ENCODE measurements around the gene ENAH. TPM values are rescaled to one million over a fixed set of nuclear protein-coding genes. Genes with fewer than 3 reads are reported as not detected.
A peak's percentile ranks its signal among the peaks of the same experiment; 100 is the strongest.

ENAH gene
- total RNA-seq, 1 donor from 2014 or later, result 137 TPM

- Mint-ChIP-seq H3K4me1 (peaks cover 22% of the 10 kb centered on the region), H3K27ac (no peak overlapping the region), H3K9me3 (no peaks in the 10 kb centered on the region), H3K27me3 (ENCODE audit: low read depth) (no peaks in the 10 kb centered on the region), H3K4me3 (no peak overlapping the region), H3K36me3 (no peaks in the 10 kb centered on the region)
- TF ChIP-seq, protein P1, sequence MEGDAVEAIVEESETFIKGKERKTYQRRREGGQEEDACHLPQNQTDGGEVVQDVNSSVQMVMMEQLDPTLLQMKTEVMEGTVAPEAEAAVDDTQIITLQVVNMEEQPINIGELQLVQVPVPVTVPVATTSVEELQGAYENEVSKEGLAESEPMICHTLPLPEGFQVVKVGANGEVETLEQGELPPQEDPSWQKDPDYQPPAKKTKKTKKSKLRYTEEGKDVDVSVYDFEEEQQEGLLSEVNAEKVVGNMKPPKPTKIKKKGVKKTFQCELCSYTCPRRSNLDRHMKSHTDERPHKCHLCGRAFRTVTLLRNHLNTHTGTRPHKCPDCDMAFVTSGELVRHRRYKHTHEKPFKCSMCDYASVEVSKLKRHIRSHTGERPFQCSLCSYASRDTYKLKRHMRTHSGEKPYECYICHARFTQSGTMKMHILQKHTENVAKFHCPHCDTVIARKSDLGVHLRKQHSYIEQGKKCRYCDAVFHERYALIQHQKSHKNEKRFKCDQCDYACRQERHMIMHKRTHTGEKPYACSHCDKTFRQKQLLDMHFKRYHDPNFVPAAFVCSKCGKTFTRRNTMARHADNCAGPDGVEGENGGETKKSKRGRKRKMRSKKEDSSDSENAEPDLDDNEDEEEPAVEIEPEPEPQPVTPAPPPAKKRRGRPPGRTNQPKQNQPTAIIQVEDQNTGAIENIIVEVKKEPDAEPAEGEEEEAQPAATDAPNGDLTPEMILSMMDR (IDR thresholded peaks at IDR 0.05; ENCODE audit: unreplicated experiment), result no peak
- DNase-seq (ENCODE audit: low spot score in 2 of 2, unreplicated experiment in 2 of 2), result no peak
Measured at GRCh38 chr1:225467193-225468020, 185.5 kb downstream of the ENAH start.

DNA sequence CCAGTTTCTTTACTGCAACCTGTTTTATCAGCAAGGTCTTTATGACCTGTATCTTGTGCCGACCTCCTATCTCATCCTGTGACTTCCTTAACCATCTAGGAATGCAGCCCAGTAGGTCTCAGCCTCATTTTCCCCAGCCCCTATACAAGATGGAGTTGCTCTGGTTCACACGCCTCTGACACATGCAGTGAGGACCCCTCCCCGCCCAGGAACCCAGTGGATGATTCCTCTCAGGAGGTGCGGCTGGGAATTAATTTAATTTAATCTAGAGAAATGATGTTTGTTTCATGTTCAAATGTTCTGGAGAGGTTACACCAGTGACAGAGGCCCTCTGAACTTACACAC lies 186.1 kb downstream of the ENAH start:
- no peaks in the 10 kb centered on the region for H3K36me3 Mint-ChIP-seq
- no peaks in the 10 kb centered on the region for H3K27me3 Mint-ChIP-seq (ENCODE audit: low read depth)
- no peak overlapping the region for H3K27ac Mint-ChIP-seq
- DNase-seq (ENCODE audit: low spot score in 2 of 2, unreplicated experiment in 2 of 2), result no peak
- no peak overlapping the region for H3K4me3 Mint-ChIP-seq
- peaks cover 22% of the 10 kb centered on the region for H3K4me1 Mint-ChIP-seq
- no peaks in the 10 kb centered on the region for H3K9me3 Mint-ChIP-seq
- TF ChIP-seq, protein P1 (IDR thresholded peaks at IDR 0.05; ENCODE audit: unreplicated experiment), result no peak

DNA sequence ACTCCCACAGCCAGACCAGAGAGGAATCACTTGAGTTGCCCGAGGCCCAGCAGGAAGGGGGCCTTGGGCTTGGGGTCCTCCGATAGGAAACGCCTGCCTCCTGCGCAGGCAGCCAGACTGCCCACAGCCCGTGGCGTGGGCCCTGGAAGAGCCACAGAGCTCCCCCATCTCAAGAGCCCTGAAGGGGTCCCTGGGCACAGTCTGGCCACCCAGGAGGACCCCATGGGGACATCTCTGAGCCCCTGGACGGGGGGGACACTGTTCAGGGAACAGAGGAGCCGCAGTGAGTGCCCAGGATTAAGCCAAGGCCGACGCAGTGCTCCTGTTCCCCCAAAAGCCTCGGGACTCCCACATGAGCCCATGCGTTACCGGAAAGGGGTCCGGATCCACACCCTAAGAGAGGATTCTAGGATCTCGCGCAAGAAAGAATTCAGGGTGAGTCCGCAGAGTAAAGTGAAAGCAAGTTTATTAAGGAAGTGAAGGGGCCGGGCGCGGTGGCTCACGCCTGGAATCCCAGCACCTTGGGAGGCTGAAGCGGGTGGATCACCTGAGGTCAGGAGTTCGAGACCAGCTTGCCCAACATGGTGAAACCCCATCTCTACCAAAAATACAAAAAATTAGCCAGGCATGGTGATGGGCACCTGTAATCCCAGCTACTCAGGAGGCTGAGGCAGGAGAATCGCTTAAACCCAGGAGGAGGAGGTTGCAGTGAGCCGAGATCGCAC lies 187.0 kb downstream of the ENAH start:
- Mint-ChIP-seq H3K4me3 (no peak overlapping the region), H3K27ac (no peak overlapping the region), H3K4me1 (peaks cover 22% of the 10 kb centered on the region), H3K27me3 (ENCODE audit: low read depth) (no peaks in the 10 kb centered on the region), H3K36me3 (no peaks in the 10 kb centered on the region), H3K9me3 (no peaks in the 10 kb centered on the region)
- TF ChIP-seq, protein P1 (IDR thresholded peaks at IDR 0.05; ENCODE audit: unreplicated experiment), result no peak
- no peak for DNase-seq (ENCODE audit: low spot score in 2 of 2, unreplicated experiment in 2 of 2)

- TF ChIP-seq, protein P1 (IDR thresholded peaks at IDR 0.05; ENCODE audit: unreplicated experiment), result no peak
- H3K27me3 Mint-ChIP-seq (ENCODE audit: low read depth), result no peaks in the 10 kb centered on the region
- no peak overlapping the region for H3K27ac Mint-ChIP-seq
- no peaks in the 10 kb centered on the region for H3K9me3 Mint-ChIP-seq
- DNase-seq (ENCODE audit: low spot score in 2 of 2, unreplicated experiment in 2 of 2), result no peak
- no peaks in the 10 kb centered on the region for H3K36me3 Mint-ChIP-seq
- no peak overlapping the region for H3K4me3 Mint-ChIP-seq
- H3K4me1 Mint-ChIP-seq, result peaks cover 25% of the 10 kb centered on the region
Measured at GRCh38 chr1:225464851-225465792, 187.8 kb downstream of the ENAH start.

GRCh38 chr1:225462714-225463574 lies 190.0 kb downstream of the ENAH start:
- Mint-ChIP-seq H3K36me3 (no peaks in the 10 kb centered on the region), H3K4me3 (no peak overlapping the region), H3K27ac (peak overlapping the region; percentile 45), H3K4me1 (peaks cover 30% of the 10 kb centered on the region), H3K27me3 (ENCODE audit: low read depth) (no peaks in the 10 kb centered on the region), H3K9me3 (no peaks in the 10 kb centered on the region)
- TF ChIP-seq, protein P1 (IDR thresholded peaks at IDR 0.05; ENCODE audit: unreplicated experiment), result no peak
- DNase-seq (ENCODE audit: low spot score in 2 of 2, unreplicated experiment in 2 of 2), result no peak
